Keratinocyte (primary cell): ENCODE data around the gene CTNNBL1. TPM values are rescaled to one million over a fixed set of nuclear protein-coding genes. Genes with fewer than 3 reads are reported as not detected.

Experiments
- DNase-seq: peaks from one replicate; pipeline ENCODE4 v3.0.0-alpha.2; 2011; ENCODE audit warnings: low read depth, missing footprints, low spot score
- FAIRE-seq: peaks from 2 replicates; lab custom pipeline; 2011; peaks lifted over from hg19 to GRCh38; lab: Jason Lieb, UNC
- H2AFZ ChIP-seq: 2 replicates; pipeline ENCODE4 v1.6.0; 2012; ENCODE audit warnings: low read length, control low read depth, inconsistent platforms; ENCODE audit not compliant: control insufficient read depth
- H3K27ac ChIP-seq: 2 replicates; pipeline ENCODE4 v1.5.1; 2011; ENCODE audit warnings: low read length; ENCODE audit not compliant: control insufficient read depth, insufficient read depth
- H3K27me3 ChIP-seq: 3 replicates; pipeline ENCODE4 v1.6.0; 2011; ENCODE audit warnings: low read length; ENCODE audit not compliant: control insufficient read depth, insufficient read depth; ENCODE audit errors: extremely low read depth
- H3K36me3 ChIP-seq, 2 experiments: 2 replicates in 1 of 2; 3 replicates in 1 of 2; pipeline ENCODE4 v1.5.1; 2011; ENCODE audit warnings: low read length in 2 of 2, mild to moderate bottlenecking in 1 of 2; ENCODE audit not compliant: control insufficient read depth in 2 of 2, insufficient read depth in 2 of 2; ENCODE audit errors: extremely low read depth in 1 of 2
- H3K4me1 ChIP-seq: 3 replicates; pipeline ENCODE4 v1.5.1; 2011; ENCODE audit warnings: low read length; ENCODE audit not compliant: control insufficient read depth, insufficient read depth; ENCODE audit errors: extremely low read depth
- H3K4me2 ChIP-seq: 3 replicates; pipeline ENCODE4 v1.6.0; 2011; ENCODE audit warnings: low read depth, low read length; ENCODE audit not compliant: control insufficient read depth, insufficient read depth; ENCODE audit errors: extremely low read depth
- H3K4me3 ChIP-seq, 3 experiments: fragments of 200-600 bp in 1 of 3; sonication (generic) in 1 of 3; 2 replicates in 2 of 3; 3 replicates in 1 of 3; pipeline ENCODE4 v1.5.1; 2011 to 2016; ENCODE audit warnings: low read length in 3 of 3, mild to moderate bottlenecking in 3 of 3, control low read depth in 2 of 3, inconsistent platforms in 1 of 3, low read depth in 1 of 3, mixed read lengths in 1 of 3, mixed run types in 1 of 3, moderate library complexity in 1 of 3; ENCODE audit not compliant: control insufficient read depth in 2 of 3, insufficient read depth in 2 of 3; ENCODE audit errors: extremely low read depth in 1 of 3
- H3K79me2 ChIP-seq: 2 replicates; pipeline ENCODE4 v1.6.0; 2012; ENCODE audit warnings: low read length; ENCODE audit not compliant: control insufficient read depth, insufficient read depth
- H3K9ac ChIP-seq: 3 replicates; pipeline ENCODE4 v1.6.0; 2011; ENCODE audit warnings: low read length; ENCODE audit not compliant: control insufficient read depth, insufficient read depth; ENCODE audit errors: extremely low read depth
- H3K9me1 ChIP-seq: 3 replicates; pipeline ENCODE4 v1.6.0; 2011; ENCODE audit warnings: low read length; ENCODE audit not compliant: control insufficient read depth, insufficient read depth; ENCODE audit errors: extremely low read depth
- H3K9me3 ChIP-seq: 2 replicates; pipeline ENCODE4 v1.5.1; 2012; ENCODE audit warnings: low read depth, low read length; ENCODE audit not compliant: control insufficient read depth
- H4K20me1 ChIP-seq: 3 replicates; pipeline ENCODE4 v1.6.0; 2011; ENCODE audit warnings: low read length; ENCODE audit not compliant: control insufficient read depth, insufficient read depth; ENCODE audit errors: extremely low read depth
- EZH2 ChIP-seq: IDR thresholded peaks from one replicate; pipeline ENCODE4 v1.6.1; 2012; ENCODE audit warnings: inconsistent platforms, mild to moderate bottlenecking, low read length, moderate library complexity
- dilution Hi-C: fragments of 300-500 bp; cut with MboI; formaldehyde crosslinking; loops from one replicate; pipeline ENCODE4 v1.7.0; 2020; ENCODE audit warnings: low sequenced_read_pairs; ENCODE audit not compliant: extremely low pct_ligation_motif_present
- polyA plus RNA-seq, 5 experiments: library from polyadenylated mRNA; depleted of rRNA in 3 of 5; stranded (reverse) in 3 of 5; stranded (forward) in 1 of 5; unstranded in 1 of 5; fragments of >200 nt; gene quantifications; 1 replicate in 1 of 5; 2 replicates in 3 of 5; 3 replicates in 1 of 5; pipeline versions ENCODE4 v1.2.1 to v1.2.3, GENCODE V29; 2011 to 2012; ENCODE audit warnings: missing spikeins in 2 of 5, low read depth in 1 of 5, low replicate concordance in 1 of 5
- TF ChIP-seq, protein P1 (sequence below), 3 experiments: IDR thresholded peaks in 1 of 3; conservative IDR thresholded peaks in 1 of 3; optimal IDR thresholded peaks in 1 of 3; 2 replicates in 2 of 3; 3 replicates in 1 of 3; pipeline versions ENCODE3 to v1.5.1; 2011; ENCODE audit warnings: low read length in 3 of 3, mild to moderate bottlenecking in 3 of 3, moderate library complexity in 2 of 3, control low read depth in 1 of 3, inconsistent platforms in 1 of 3; ENCODE audit not compliant: insufficient read depth in 2 of 3; ENCODE audit errors: extremely low read depth in 1 of 3

CTNNBL1 gene
- polyA plus RNA-seq, 1 donor (not counting 4 experiments of a cell fraction or from before 2014, with no cell fraction given) = 37.0 TPM

DNA sequence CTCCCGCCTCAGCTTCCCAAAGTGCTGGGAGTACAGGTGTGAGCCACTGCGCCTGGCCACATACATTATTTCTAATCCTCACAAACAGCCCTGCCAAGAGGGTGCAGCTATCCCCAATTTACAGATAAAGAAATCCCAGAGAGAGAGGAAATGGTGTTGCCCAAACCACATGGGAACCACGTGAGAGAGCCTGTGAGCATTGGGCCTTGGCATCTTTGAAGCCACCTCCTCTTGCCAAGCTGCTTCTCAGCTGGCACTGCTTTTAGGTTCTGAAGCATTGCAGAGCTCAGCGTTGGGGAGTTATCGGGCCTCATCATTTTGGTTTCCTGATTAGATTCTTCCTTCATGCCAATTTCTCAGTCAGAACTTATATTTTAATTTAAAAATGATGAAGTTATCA is 80.3 kb downstream of the CTNNBL1 start:
- H3K4me1 ChIP-seq = no peaks in the 10 kb centered on the region
- H3K9me1 ChIP-seq = no peaks in the 10 kb centered on the region
- no peak overlapping the region for H3K9ac ChIP-seq
- no peaks in the 10 kb centered on the region for H4K20me1 ChIP-seq
- no peak for DNase-seq
- FAIRE-seq = no peak
- TF ChIP-seq EZH2 = no peak
- TF ChIP-seq, protein P1, sequence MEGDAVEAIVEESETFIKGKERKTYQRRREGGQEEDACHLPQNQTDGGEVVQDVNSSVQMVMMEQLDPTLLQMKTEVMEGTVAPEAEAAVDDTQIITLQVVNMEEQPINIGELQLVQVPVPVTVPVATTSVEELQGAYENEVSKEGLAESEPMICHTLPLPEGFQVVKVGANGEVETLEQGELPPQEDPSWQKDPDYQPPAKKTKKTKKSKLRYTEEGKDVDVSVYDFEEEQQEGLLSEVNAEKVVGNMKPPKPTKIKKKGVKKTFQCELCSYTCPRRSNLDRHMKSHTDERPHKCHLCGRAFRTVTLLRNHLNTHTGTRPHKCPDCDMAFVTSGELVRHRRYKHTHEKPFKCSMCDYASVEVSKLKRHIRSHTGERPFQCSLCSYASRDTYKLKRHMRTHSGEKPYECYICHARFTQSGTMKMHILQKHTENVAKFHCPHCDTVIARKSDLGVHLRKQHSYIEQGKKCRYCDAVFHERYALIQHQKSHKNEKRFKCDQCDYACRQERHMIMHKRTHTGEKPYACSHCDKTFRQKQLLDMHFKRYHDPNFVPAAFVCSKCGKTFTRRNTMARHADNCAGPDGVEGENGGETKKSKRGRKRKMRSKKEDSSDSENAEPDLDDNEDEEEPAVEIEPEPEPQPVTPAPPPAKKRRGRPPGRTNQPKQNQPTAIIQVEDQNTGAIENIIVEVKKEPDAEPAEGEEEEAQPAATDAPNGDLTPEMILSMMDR (optimal IDR thresholded peaks at IDR 0.05 in 1 of 3, IDR thresholded peaks at IDR 0.05 in 1 of 3, conservative IDR thresholded peaks at IDR 0.05 in 1 of 3; ENCODE audit: extremely low read depth in 1 of 3, insufficient read depth in 2 of 3, low read length in 3 of 3) = no peak
- H3K27ac ChIP-seq = no peak overlapping the region
- no peak overlapping the region for H3K4me3 ChIP-seq
- H3K27me3 ChIP-seq = no peaks in the 10 kb centered on the region
- H3K4me2 ChIP-seq = no peak overlapping the region
- H3K36me3 ChIP-seq = peaks cover 2 to 9% of the 10 kb centered on the region in 2 experiments
- no peaks in the 10 kb centered on the region for H3K79me2 ChIP-seq
- dilution Hi-C loops = no loop called here
- H3K9me3 ChIP-seq = no peaks in the 10 kb centered on the region
- no peak overlapping the region for H2AFZ ChIP-seq

GRCh38 chr20:37775200-37775599 is 81.4 kb downstream of the CTNNBL1 start:
- Histone ChIP-seq H3K27me3 (no peaks in the 10 kb centered on the region), H3K9me3 (no peaks in the 10 kb centered on the region), H3K79me2 (no peaks in the 10 kb centered on the region), H3K9me1 (no peaks in the 10 kb centered on the region), H3K27ac (no peak overlapping the region), H2AFZ (no peak overlapping the region), H3K4me2 (no peak overlapping the region), H3K36me3 (peaks cover 3 to 7% of the 10 kb centered on the region in 2 experiments), H3K4me1 (no peaks in the 10 kb centered on the region), H3K9ac (no peak overlapping the region), H4K20me1 (no peaks in the 10 kb centered on the region), H3K4me3 (no peak overlapping the region)
- dilution Hi-C loops = no loop called here
- FAIRE-seq = no peak
- TF ChIP-seq EZH2 = no peak
- TF ChIP-seq, protein P1 (optimal IDR thresholded peaks at IDR 0.05 in 1 of 3, IDR thresholded peaks at IDR 0.05 in 1 of 3, conservative IDR thresholded peaks at IDR 0.05 in 1 of 3; ENCODE audit: extremely low read depth in 1 of 3, insufficient read depth in 2 of 3, low read length in 3 of 3) = no peak
- no peak for DNase-seq
